ENCODE data around the gene EXOC1. TPM values are rescaled to one million over a fixed set of nuclear protein-coding genes. Genes with fewer than 3 reads are reported as not detected.

Gene EXOC1
- total and polyA plus RNA-seq, 9 of the 15 experiments (the other 6 are each of a cell fraction or from before 2014, with no cell fraction given) = 16.0 to 45.5 (median 26.2) TPM

DNA sequence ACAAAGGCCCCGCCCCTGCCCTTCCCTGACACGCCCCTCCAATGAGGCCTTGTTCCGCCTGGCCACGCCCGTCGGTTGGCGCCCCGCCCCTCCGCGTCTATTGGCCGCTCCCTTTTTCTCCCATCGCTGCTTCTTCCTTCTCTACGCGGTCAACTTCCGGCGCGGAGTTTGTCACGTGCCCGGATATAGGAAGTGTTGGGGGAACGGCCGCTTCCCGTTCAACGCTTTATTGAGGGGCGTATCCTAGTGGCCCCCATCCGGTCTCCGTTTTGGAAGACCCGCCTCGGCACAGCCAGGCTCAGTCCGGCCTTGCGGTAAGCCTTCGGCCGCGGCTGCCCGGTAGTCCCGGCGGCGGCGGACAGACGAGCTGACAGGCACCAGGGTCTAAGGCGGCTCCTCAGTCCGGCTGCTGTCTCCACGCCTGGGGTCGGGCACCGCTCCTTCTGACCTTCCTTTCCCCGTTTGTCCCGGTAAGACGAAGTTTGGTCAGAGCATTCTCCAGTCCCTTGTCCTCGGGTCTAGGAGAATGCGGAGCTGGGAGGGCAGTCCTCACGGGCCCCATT is at the start of gene EXOC1 (continued):
- TF ChIP-seq, protein P1, sequence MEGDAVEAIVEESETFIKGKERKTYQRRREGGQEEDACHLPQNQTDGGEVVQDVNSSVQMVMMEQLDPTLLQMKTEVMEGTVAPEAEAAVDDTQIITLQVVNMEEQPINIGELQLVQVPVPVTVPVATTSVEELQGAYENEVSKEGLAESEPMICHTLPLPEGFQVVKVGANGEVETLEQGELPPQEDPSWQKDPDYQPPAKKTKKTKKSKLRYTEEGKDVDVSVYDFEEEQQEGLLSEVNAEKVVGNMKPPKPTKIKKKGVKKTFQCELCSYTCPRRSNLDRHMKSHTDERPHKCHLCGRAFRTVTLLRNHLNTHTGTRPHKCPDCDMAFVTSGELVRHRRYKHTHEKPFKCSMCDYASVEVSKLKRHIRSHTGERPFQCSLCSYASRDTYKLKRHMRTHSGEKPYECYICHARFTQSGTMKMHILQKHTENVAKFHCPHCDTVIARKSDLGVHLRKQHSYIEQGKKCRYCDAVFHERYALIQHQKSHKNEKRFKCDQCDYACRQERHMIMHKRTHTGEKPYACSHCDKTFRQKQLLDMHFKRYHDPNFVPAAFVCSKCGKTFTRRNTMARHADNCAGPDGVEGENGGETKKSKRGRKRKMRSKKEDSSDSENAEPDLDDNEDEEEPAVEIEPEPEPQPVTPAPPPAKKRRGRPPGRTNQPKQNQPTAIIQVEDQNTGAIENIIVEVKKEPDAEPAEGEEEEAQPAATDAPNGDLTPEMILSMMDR (IDR thresholded peaks at IDR 0.05 in 2 of 3, conservative IDR thresholded peaks at IDR 0.05 in 1 of 3; ENCODE audit: insufficient read depth in 2 of 3, low read depth in 1 of 3, low read length in 3 of 3) = no peak
- TF ChIP-seq KHSRP (IDR thresholded peaks at IDR 0.05) (no peak), PML (IDR thresholded peaks at IDR 0.05; ENCODE audit: low read length) (peak; percentile 68; the same call in 1 of the 2 replicates), SRSF9 (IDR thresholded peaks at IDR 0.05; ENCODE audit: borderline replicate concordance, low read depth, low read length) (no peak), ZNF583 (CRISPR knock-in tag; IDR thresholded peaks at IDR 0.05) (no peak), ZNF780A (CRISPR knock-in tag; IDR thresholded peaks at IDR 0.05) (no peak), ZNF146 (CRISPR knock-in tag; IDR thresholded peaks at IDR 0.05; ENCODE audit: unreplicated experiment) (no peak), MXI1 (IDR thresholded peaks at IDR 0.05; ENCODE audit: low read depth, low read length) (peak; percentile 55; the same call in 1 of the 2 replicates), ZNF184 (CRISPR knock-in tag; IDR thresholded peaks at IDR 0.05) (no peak), SMARCA5 (IDR thresholded peaks at IDR 0.05) (no peak)
- TF ChIP-seq, protein P2, sequence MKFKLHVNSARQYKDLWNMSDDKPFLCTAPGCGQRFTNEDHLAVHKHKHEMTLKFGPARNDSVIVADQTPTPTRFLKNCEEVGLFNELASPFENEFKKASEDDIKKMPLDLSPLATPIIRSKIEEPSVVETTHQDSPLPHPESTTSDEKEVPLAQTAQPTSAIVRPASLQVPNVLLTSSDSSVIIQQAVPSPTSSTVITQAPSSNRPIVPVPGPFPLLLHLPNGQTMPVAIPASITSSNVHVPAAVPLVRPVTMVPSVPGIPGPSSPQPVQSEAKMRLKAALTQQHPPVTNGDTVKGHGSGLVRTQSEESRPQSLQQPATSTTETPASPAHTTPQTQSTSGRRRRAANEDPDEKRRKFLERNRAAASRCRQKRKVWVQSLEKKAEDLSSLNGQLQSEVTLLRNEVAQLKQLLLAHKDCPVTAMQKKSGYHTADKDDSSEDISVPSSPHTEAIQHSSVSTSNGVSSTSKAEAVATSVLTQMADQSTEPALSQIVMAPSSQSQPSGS (CRISPR knock-in tag; IDR thresholded peaks at IDR 0.05) = no peak
- TF ChIP-seq, protein P3, sequence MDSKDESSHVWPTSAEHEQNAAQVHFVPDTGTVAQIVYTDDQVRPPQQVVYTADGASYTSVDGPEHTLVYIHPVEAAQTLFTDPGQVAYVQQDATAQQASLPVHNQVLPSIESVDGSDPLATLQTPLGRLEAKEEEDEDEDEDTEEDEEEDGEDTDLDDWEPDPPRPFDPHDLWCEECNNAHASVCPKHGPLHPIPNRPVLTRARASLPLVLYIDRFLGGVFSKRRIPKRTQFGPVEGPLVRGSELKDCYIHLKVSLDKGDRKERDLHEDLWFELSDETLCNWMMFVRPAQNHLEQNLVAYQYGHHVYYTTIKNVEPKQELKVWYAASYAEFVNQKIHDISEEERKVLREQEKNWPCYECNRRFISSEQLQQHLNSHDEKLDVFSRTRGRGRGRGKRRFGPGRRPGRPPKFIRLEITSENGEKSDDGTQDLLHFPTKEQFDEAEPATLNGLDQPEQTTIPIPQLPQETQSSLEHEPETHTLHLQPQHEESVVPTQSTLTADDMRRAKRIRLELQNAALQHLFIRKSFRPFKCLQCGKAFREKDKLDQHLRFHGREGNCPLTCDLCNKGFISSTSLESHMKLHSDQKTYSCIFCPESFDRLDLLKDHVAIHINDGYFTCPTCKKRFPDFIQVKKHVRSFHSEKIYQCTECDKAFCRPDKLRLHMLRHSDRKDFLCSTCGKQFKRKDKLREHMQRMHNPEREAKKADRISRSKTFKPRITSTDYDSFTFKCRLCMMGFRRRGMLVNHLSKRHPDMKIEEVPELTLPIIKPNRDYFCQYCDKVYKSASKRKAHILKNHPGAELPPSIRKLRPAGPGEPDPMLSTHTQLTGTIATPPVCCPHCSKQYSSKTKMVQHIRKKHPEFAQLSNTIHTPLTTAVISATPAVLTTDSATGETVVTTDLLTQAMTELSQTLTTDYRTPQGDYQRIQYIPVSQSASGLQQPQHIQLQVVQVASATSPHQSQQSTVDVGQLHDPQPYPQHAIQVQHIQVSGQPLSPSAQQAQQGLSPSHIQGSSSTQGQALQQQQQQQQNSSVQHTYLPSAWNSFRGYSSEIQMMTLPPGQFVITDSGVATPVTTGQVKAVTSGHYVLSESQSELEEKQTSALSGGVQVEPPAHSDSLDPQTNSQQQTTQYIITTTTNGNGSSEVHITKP (IDR thresholded peaks at IDR 0.05; ENCODE audit: partially characterized antibody) = peak; percentile 24
- TF ChIP-seq, protein P4, sequence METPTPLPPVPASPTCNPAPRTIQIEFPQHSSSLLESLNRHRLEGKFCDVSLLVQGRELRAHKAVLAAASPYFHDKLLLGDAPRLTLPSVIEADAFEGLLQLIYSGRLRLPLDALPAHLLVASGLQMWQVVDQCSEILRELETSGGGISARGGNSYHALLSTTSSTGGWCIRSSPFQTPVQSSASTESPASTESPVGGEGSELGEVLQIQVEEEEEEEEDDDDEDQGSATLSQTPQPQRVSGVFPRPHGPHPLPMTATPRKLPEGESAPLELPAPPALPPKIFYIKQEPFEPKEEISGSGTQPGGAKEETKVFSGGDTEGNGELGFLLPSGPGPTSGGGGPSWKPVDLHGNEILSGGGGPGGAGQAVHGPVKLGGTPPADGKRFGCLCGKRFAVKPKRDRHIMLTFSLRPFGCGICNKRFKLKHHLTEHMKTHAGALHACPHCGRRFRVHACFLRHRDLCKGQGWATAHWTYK (CRISPR knock-in tag; IDR thresholded peaks at IDR 0.05) = peak; percentile 79
- TF ChIP-seq, protein P5, sequence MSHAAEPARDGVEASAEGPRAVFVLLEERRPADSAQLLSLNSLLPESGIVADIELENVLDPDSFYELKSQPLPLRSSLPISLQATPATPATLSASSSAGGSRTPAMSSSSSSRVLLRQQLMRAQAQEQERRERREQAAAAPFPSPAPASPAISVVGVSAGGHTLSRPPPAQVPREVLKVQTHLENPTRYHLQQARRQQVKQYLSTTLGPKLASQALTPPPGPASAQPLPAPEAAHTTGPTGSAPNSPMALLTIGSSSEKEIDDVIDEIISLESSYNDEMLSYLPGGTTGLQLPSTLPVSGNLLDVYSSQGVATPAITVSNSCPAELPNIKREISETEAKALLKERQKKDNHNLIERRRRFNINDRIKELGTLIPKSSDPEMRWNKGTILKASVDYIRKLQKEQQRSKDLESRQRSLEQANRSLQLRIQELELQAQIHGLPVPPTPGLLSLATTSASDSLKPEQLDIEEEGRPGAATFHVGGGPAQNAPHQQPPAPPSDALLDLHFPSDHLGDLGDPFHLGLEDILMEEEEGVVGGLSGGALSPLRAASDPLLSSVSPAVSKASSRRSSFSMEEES (CRISPR knock-in tag; IDR thresholded peaks at IDR 0.05) = peak; percentile 94
- TF ChIP-seq, protein P6, sequence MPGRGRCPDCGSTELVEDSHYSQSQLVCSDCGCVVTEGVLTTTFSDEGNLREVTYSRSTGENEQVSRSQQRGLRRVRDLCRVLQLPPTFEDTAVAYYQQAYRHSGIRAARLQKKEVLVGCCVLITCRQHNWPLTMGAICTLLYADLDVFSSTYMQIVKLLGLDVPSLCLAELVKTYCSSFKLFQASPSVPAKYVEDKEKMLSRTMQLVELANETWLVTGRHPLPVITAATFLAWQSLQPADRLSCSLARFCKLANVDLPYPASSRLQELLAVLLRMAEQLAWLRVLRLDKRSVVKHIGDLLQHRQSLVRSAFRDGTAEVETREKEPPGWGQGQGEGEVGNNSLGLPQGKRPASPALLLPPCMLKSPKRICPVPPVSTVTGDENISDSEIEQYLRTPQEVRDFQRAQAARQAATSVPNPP (IDR thresholded peaks at IDR 0.05; ENCODE audit: borderline replicate concordance, insufficient read depth, insufficient read length) = no peak

Data from K562 (cell line).